ENCODE data around the gene MCTP1. TPM values are rescaled to one million over a fixed set of nuclear protein-coding genes. Genes with fewer than 3 reads are reported as not detected.

MCTP1 gene
- total RNA-seq, 2 donors from 2014 or later: 0.28 to 1.2 TPM

GRCh38 chr5:94698197-94698596 is 586.7 kb downstream of the MCTP1 start:
- no peaks in the 10 kb centered on the region for H3K9me3 Mint-ChIP-seq
- H3K36me3 Mint-ChIP-seq (ENCODE audit: insufficient read depth in 2 of 2): peaks cover 0 to 1% of the 10 kb centered on the region in 2 donors
- no peak overlapping the region for H3K27ac Mint-ChIP-seq
- H3K27me3 Mint-ChIP-seq (ENCODE audit: low read depth): no peaks in the 10 kb centered on the region
- ATAC-seq (replicated peaks in 1 of 2) (no peak), DNase-seq (no peak)
- H3K4me3 Mint-ChIP-seq: no peak overlapping the region
- peaks cover 5% of the 10 kb centered on the region for H3K4me1 Mint-ChIP-seq (ENCODE audit: low read depth)

DNA sequence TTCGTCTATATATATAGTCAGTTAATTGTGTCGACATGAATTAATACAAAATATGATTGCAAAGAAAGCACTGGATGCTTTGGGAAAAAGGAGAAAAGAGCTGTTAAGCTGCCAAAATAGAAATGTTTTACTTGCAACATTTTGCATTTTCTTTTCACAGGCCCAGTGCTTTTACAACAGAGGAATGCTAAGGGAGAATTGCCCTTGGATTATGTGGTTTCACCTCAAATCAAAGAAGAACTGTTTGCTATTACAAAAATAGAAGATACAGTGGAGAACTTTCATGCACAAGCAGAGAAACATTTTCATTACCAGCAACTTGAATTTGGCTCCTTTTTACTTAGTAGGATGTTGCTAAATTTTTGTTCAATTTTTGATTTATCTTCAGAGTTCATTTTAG is 590.2 kb downstream of the MCTP1 start:
- H3K4me3 Mint-ChIP-seq: no peak overlapping the region
- H3K27me3 Mint-ChIP-seq (ENCODE audit: low read depth): no peaks in the 10 kb centered on the region
- no peak overlapping the region for H3K27ac Mint-ChIP-seq
- DNase-seq: no peak
- ATAC-seq (replicated peaks in 1 of 2): no peak
- H3K36me3 Mint-ChIP-seq (ENCODE audit: insufficient read depth in 2 of 2): peaks cover 0 to 2% of the 10 kb centered on the region in 2 donors
- no peaks in the 10 kb centered on the region for H3K9me3 Mint-ChIP-seq
- H3K4me1 Mint-ChIP-seq (ENCODE audit: low read depth): no peaks in the 10 kb centered on the region

DNA sequence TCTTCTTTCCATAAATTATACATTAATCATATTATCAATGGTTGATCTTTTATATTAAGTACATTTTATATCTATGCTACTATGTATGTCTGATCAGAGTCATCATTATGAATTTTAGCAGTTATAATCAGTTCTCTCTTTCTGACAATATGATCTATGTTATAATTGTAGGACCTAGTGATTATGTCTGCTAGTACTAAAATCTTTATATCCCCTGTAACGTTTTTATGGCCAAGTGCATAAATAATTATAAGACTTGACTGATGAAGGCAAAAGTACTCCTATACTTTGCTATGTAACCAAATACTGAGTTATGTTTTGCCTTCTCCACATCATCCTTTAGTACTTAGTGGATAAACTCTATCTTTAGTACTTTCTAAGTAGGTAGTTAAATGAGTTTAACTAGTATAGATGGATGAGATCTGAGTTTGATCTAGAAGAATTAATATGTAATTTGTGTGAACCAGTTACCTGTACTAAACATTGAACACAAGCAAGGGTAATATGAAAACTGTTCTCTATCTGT is 591.0 kb downstream of the MCTP1 start:
- H3K4me1 Mint-ChIP-seq (ENCODE audit: low read depth): no peaks in the 10 kb centered on the region
- H3K36me3 Mint-ChIP-seq (ENCODE audit: insufficient read depth in 2 of 2): peaks cover 0 to 5% of the 10 kb centered on the region in 2 donors
- no peak overlapping the region for H3K4me3 Mint-ChIP-seq
- H3K27me3 Mint-ChIP-seq (ENCODE audit: low read depth): no peaks in the 10 kb centered on the region
- H3K27ac Mint-ChIP-seq: no peak overlapping the region
- DNase-seq: no peak
- ATAC-seq (replicated peaks in 1 of 2): no peak
- no peaks in the 10 kb centered on the region for H3K9me3 Mint-ChIP-seq

DNA sequence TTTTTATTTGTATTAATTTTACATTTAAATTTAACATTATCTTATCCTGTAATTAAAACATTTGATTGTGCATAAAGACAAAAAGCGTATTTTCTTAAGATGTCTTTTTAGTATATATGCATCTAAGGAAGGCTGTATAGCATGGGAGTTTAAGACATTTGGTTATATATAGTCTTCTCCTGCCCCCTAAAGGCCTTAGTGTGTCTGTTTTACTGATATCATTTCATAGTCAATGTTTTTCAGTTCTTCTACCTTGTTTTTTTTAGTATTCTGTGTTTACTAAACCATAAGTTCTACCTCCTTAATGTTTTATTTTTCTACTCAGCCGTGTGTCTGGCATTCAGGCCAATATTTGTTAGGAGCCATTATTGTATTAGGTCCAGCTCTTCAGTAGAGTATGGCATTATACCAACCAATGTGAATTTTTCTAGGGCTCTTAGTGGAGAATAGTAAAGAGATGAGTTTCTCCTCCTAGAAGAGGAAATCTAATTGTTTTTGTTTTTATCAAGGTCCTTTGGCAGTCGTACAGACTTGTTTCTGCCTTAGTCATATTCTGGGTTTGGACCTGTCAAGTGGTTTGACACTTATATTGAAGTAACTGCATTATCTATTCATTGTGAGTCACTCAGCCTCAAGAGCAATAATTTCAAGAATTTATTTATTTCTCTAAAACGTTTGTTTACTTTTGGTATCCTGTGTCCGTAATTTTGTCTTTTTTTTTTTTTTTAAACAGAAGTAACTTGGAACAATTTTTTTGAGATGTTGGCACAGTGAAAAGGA is 591.7 kb downstream of the MCTP1 start:
- Mint-ChIP-seq H3K4me3 (peak overlapping the region in 1 of 2 donors; percentile 10), H3K9me3 (no peaks in the 10 kb centered on the region), H3K27ac (peak overlapping the region; percentile 15), H3K27me3 (ENCODE audit: low read depth) (no peaks in the 10 kb centered on the region), H3K4me1 (ENCODE audit: low read depth) (no peaks in the 10 kb centered on the region), H3K36me3 (ENCODE audit: insufficient read depth in 2 of 2) (peaks cover 0 to 7% of the 10 kb centered on the region in 2 donors)
- ATAC-seq (replicated peaks in 1 of 2) (peak; percentile 58), DNase-seq (no peak)

DNA sequence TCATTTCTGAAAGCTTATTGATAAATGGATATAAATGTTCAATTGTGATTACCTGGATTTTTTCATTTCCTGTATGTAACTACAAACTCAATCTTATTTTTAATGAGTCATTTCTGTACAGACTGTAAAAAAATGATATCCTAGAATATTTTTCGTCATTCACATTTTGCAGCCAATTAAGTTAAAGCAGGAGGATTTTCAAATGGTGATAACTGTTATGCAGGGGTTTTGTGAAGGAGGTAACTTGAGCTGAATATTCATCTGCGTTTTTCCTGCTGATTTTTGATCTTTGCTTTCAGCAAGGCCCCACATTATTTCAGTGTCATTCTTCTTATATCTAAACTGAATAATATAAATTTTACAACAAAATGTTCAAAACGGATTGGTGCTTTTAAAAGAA is 592.3 kb downstream of the MCTP1 start:
- Mint-ChIP-seq H3K9me3 (no peaks in the 10 kb centered on the region), H3K27me3 (ENCODE audit: low read depth) (no peaks in the 10 kb centered on the region), H3K4me1 (ENCODE audit: low read depth) (no peaks in the 10 kb centered on the region), H3K36me3 (ENCODE audit: insufficient read depth in 2 of 2) (peaks cover under 1 to 7% of the 10 kb centered on the region in 2 donors), H3K4me3 (no peak overlapping the region), H3K27ac (no peak overlapping the region)
- DNase-seq (no peak), ATAC-seq (replicated peaks in 1 of 2) (no peak)

- no peak for ATAC-seq (replicated peaks in 1 of 2)
- no peak overlapping the region for H3K27ac Mint-ChIP-seq
- H3K36me3 Mint-ChIP-seq (ENCODE audit: insufficient read depth in 2 of 2): peaks cover 3 to 11% of the 10 kb centered on the region in 2 donors
- no peak overlapping the region for H3K4me3 Mint-ChIP-seq
- H3K4me1 Mint-ChIP-seq (ENCODE audit: low read depth): no peaks in the 10 kb centered on the region
- no peak for DNase-seq
- H3K27me3 Mint-ChIP-seq (ENCODE audit: low read depth): no peaks in the 10 kb centered on the region
- H3K9me3 Mint-ChIP-seq: no peaks in the 10 kb centered on the region
Measured at GRCh38 chr5:94691949-94692348, 592.9 kb downstream of the MCTP1 start.

DNA sequence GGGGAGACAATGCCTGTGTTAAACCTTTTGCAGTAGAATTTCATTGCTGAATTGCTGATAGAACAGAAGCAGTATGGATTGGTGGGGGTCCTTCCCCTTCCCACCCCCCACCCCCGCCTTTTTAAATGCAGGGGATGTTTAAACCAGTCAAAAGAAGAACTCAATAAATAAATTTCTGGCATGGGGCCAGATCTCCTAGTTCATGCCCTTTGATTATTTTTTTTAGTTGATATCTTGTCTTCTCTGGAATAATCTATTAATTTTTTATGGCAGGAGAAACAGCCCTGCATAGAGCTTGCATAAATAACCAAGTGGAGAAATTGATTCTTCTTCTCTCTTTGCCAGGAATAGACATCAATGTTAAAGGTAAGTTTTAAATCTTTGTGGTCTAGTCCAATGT is 593.6 kb downstream of the MCTP1 start:
- Mint-ChIP-seq H3K4me3 (no peak overlapping the region), H3K4me1 (ENCODE audit: low read depth) (no peaks in the 10 kb centered on the region), H3K9me3 (no peaks in the 10 kb centered on the region), H3K27me3 (ENCODE audit: low read depth) (no peaks in the 10 kb centered on the region), H3K27ac (no peak overlapping the region), H3K36me3 (ENCODE audit: insufficient read depth in 2 of 2) (peaks cover 3 to 11% of the 10 kb centered on the region in 2 donors)
- ATAC-seq (replicated peaks in 1 of 2): no peak
- no peak for DNase-seq

- Mint-ChIP-seq H3K27me3 (ENCODE audit: low read depth) (no peaks in the 10 kb centered on the region), H3K9me3 (no peaks in the 10 kb centered on the region), H3K4me3 (no peak overlapping the region), H3K4me1 (ENCODE audit: low read depth) (no peaks in the 10 kb centered on the region), H3K27ac (no peak overlapping the region), H3K36me3 (ENCODE audit: insufficient read depth in 2 of 2) (peaks cover 3 to 11% of the 10 kb centered on the region in 2 donors)
- no peak for ATAC-seq (replicated peaks in 1 of 2)
- DNase-seq: no peak
Measured at GRCh38 chr5:94690778-94691177, 594.1 kb downstream of the MCTP1 start.

GRCh38 chr5:94689908-94690307 is 595.0 kb downstream of the MCTP1 start:
- DNase-seq: no peak
- Mint-ChIP-seq H3K4me3 (no peak overlapping the region), H3K9me3 (no peaks in the 10 kb centered on the region), H3K36me3 (ENCODE audit: insufficient read depth in 2 of 2) (peaks cover 3 to 11% of the 10 kb centered on the region in 2 donors), H3K27me3 (ENCODE audit: low read depth) (no peaks in the 10 kb centered on the region), H3K27ac (peak overlapping the region; percentile 93), H3K4me1 (ENCODE audit: low read depth) (no peaks in the 10 kb centered on the region)
- ATAC-seq (replicated peaks in 1 of 2): no peak

DNA sequence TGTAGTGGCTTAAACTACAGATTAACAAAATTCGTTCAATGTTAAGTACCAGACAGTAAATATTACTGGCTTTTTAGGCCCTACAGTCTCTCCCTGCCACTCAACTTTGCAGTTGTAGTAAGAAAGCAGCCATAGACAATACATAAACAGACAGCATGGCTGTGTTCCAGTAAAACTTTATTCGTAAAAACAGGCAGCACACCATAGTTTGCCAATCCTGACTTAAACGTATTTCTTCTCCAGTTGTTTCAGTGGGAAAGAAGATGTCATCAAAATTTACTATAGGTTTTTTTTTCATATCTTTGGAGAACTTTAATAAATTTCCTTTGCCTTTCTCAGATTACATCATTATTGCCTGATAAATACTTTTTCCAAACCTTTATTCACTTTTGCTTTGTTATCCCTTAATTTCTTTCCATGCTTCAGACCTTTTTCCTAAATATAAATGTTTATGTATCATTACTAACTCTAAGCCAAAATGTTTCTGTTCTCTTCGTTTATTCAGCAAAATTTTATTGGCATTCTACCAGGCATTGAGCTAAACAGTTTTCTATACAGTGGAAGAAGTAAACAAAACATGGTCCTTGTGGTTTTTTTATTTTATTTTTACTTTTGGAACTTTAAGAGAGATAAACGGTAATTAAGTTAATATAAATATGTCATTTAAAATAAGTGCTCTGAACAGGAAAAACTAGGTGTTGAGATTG is 601.9 kb downstream of the MCTP1 start:
- H3K4me3 Mint-ChIP-seq: no peak overlapping the region
- ATAC-seq (replicated peaks in 1 of 2) (no peak), DNase-seq (no peak)
- H3K36me3 Mint-ChIP-seq (ENCODE audit: insufficient read depth in 2 of 2): peaks cover 3 to 8% of the 10 kb centered on the region in 2 donors
- peak overlapping the region; percentile 38 for H3K27ac Mint-ChIP-seq
- no peaks in the 10 kb centered on the region for H3K9me3 Mint-ChIP-seq
- no peaks in the 10 kb centered on the region for H3K27me3 Mint-ChIP-seq (ENCODE audit: low read depth)
- no peaks in the 10 kb centered on the region for H3K4me1 Mint-ChIP-seq (ENCODE audit: low read depth)

DNA sequence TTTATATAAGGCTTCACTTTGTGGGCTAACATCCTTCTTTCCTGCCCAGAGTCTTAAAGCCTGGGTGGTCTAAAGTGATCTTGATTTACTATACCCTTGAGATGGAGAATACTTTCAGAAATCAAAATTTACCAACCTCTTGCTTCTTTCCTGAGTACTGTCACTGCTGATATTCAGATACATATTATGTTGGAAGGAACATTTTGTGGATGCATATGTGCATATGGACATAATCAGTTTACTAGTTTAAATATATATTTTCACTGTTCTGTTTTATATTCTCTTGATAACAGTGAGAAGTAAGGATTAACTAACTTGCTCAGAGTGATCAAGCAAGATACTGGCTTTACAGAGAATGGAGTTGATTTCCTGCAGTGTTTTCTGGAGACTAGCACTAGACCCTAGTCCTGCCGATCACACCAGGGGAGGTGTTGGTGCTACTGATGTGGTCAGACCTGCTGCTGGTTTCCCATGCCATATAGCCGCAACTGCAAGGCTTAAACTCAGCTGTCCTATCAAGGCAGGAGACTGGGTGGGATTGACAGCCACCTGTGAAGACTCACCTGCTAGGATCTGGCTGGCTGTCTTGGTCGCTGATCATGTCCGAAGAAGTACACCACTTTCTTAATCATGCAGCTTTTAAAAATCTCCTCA is 608.8 kb downstream of the MCTP1 start:
- H3K27ac Mint-ChIP-seq: no peak overlapping the region
- H3K27me3 Mint-ChIP-seq (ENCODE audit: low read depth): no peaks in the 10 kb centered on the region
- H3K4me1 Mint-ChIP-seq (ENCODE audit: low read depth): no peaks in the 10 kb centered on the region
- DNase-seq (no peak), ATAC-seq (replicated peaks in 1 of 2) (no peak)
- no peaks in the 10 kb centered on the region for H3K9me3 Mint-ChIP-seq
- peaks cover 0 to 6% of the 10 kb centered on the region in 2 donors for H3K36me3 Mint-ChIP-seq (ENCODE audit: insufficient read depth in 2 of 2)
- no peak overlapping the region for H3K4me3 Mint-ChIP-seq

DNA sequence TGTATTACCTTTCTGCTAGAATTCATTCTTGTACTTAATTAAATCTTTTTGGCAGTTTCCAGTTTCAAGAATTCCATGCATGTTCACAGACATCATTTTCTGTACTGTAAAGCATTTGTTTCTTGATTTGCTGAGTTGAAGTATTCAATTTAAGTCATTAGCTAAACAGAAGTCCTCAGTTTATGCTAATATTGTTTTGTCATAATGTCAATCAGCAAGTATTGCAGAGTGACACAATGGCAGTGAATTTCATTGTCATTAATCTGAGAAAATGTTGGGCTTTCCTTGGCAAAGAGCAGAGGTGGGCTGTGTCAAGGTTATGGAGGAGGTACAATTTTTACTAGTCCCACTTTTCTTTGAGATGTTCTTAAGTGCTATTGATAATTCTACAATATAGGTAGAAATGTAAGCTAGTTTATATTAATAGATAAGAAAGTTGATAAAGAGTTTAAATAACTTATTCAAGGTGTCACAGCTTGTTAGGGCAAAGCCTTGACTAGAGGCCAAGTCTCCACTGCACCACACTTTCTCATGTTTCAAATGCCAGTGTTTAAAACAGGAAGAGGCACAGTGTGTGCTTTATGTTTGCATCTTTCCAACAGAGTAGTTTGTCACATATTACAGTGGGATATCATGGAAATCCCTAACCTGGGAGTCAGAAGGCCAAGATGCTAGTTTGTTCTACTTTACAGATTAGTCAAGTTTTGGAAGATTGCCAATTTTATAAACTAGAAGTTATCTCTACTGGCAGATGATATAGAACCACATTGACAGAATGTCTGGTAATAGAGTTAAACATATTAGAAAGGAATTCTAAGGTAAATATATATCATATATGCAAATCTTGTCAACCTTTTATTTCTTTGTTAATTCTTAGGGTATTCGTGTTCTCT is 610.2 kb downstream of the MCTP1 start:
- H3K36me3 Mint-ChIP-seq (ENCODE audit: insufficient read depth in 2 of 2): peaks cover 0 to 6% of the 10 kb centered on the region in 2 donors
- no peak overlapping the region for H3K4me3 Mint-ChIP-seq
- H3K27me3 Mint-ChIP-seq (ENCODE audit: low read depth): no peaks in the 10 kb centered on the region
- no peaks in the 10 kb centered on the region for H3K4me1 Mint-ChIP-seq (ENCODE audit: low read depth)
- no peak overlapping the region for H3K27ac Mint-ChIP-seq
- no peak for DNase-seq
- H3K9me3 Mint-ChIP-seq: no peaks in the 10 kb centered on the region
- no peak for ATAC-seq (replicated peaks in 1 of 2)

Measured in activated T-cell treated with anti-CD3 and anti-CD28 coated beads, Interleukin-2, amount 50 U/mL, for 72 hours (primary cell).